ENCODE results near the gene STAT3.
"Not testable (repeated sequence)": the region's sequence is repeated elsewhere in the genome, so short reads cannot be mapped to it uniquely, and the experiment has no call there.

Gene STAT3

GRCh38 chr17:42365136-42365535, 23.1 kb downstream of the STAT3 start:
- H3K4me3 ChIP-seq (replicated peaks in 1 of 2; ENCODE audit: low read depth in 2 of 2, low read length in 2 of 2) = no peak overlapping the region
- TF ChIP-seq CTCF (IDR thresholded peaks at IDR 0.05; ENCODE audit: low read depth, low read length) = no peak
- peak; percentile 73 to 87 for DNase-seq (ENCODE audit: low read depth in 2 of 2)

GRCh38 chr17:42363767-42364585, 24.3 kb downstream of the STAT3 start:
- TF ChIP-seq CTCF (IDR thresholded peaks at IDR 0.05; ENCODE audit: low read depth, low read length) = no peak
- no peak overlapping the region for H3K4me3 ChIP-seq (replicated peaks in 1 of 2; ENCODE audit: low read depth in 2 of 2, low read length in 2 of 2)
- DNase-seq (ENCODE audit: low read depth in 2 of 2) = peak; percentile 71 to 85

- no peak overlapping the region for H3K4me3 ChIP-seq (replicated peaks in 1 of 2; ENCODE audit: low read depth in 2 of 2, low read length in 2 of 2)
- no peak for TF ChIP-seq CTCF (IDR thresholded peaks at IDR 0.05; ENCODE audit: low read depth, low read length)
- DNase-seq (ENCODE audit: low read depth in 2 of 2) = no peak
These were observed 25.0 kb downstream of the STAT3 start for GRCh38 chr17:42363231-42363630.

- no peak overlapping the region for H3K4me3 ChIP-seq (replicated peaks in 1 of 2; ENCODE audit: low read depth in 2 of 2, low read length in 2 of 2)
- no peak for TF ChIP-seq CTCF (IDR thresholded peaks at IDR 0.05; ENCODE audit: low read depth, low read length)
These were observed 25.8 kb downstream of the STAT3 start for GRCh38 chr17:42362245-42362961.

GRCh38 chr17:42361781-42362186, 26.5 kb downstream of the STAT3 start:
- TF ChIP-seq CTCF (IDR thresholded peaks at IDR 0.05; ENCODE audit: low read depth, low read length) = no peak
- no peak for DNase-seq (ENCODE audit: low read depth in 2 of 2)
- no peak overlapping the region for H3K4me3 ChIP-seq (replicated peaks in 1 of 2; ENCODE audit: low read depth in 2 of 2, low read length in 2 of 2)

More at GRCh38 chr17:42362245-42362961, 25.8 kb downstream of the STAT3 start:
- DNase-seq (ENCODE audit: low read depth in 2 of 2) = no peak

- H3K4me3 ChIP-seq (replicated peaks in 1 of 2; ENCODE audit: low read depth in 2 of 2, low read length in 2 of 2) = not testable (repeated sequence)
- DNase-seq (ENCODE audit: low read depth in 2 of 2) = peak; percentile 34 to 68
These were observed 27.9 kb downstream of the STAT3 start for GRCh38 chr17:42360388-42360787.

GRCh38 chr17:42359133-42359532, 29.1 kb downstream of the STAT3 start:
- no peak for DNase-seq (ENCODE audit: low read depth in 2 of 2)
- H3K4me3 ChIP-seq (replicated peaks in 1 of 2; ENCODE audit: low read depth in 2 of 2, low read length in 2 of 2) = no peak overlapping the region
- TF ChIP-seq CTCF (IDR thresholded peaks at IDR 0.05; ENCODE audit: low read depth, low read length) = no peak

All from cardiac fibroblast (primary cell).